DND-41 (cell line): ENCODE results near the gene GLT8D1.

Source experiments
- EZH2 ChIP-seq: IDR thresholded peaks from 3 replicates; pipeline ENCODE4 v1.6.1; 2012; ENCODE audit warnings: borderline replicate concordance, low read depth, mild to moderate bottlenecking, moderate library complexity, low read length, inconsistent platforms; ENCODE audit not compliant: severe bottlenecking
- TF ChIP-seq, protein P1 (sequence below): IDR thresholded peaks from 2 replicates; pipeline ENCODE4 v1.5.1; 2012; ENCODE audit warnings: borderline replicate concordance, low read length, moderate library complexity, mild to moderate bottlenecking; ENCODE audit not compliant: poor library complexity, severe bottlenecking; ENCODE audit errors: extremely low read depth

DNA sequence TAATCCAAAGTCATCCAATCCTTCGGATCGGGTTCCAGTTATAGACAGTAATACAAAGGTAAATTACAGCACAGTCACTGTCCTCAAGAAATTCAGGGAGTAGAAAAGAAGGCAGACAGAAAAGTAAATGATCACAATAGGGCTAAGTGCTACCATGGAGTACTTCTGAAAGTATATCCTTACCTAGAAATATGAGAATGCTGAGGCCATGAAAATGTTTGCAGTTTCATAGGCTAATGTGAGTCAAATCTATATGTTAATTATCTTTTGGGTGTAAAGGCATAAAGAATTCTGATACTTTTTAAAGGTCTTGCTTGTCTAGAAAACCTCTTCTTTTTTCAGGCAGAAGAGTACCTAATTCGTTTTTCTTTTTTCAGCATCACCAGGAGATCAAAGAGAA is 49.7 kb downstream of the GLT8D1 start:
- TF ChIP-seq, protein P1, sequence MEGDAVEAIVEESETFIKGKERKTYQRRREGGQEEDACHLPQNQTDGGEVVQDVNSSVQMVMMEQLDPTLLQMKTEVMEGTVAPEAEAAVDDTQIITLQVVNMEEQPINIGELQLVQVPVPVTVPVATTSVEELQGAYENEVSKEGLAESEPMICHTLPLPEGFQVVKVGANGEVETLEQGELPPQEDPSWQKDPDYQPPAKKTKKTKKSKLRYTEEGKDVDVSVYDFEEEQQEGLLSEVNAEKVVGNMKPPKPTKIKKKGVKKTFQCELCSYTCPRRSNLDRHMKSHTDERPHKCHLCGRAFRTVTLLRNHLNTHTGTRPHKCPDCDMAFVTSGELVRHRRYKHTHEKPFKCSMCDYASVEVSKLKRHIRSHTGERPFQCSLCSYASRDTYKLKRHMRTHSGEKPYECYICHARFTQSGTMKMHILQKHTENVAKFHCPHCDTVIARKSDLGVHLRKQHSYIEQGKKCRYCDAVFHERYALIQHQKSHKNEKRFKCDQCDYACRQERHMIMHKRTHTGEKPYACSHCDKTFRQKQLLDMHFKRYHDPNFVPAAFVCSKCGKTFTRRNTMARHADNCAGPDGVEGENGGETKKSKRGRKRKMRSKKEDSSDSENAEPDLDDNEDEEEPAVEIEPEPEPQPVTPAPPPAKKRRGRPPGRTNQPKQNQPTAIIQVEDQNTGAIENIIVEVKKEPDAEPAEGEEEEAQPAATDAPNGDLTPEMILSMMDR: no peak
- no peak for TF ChIP-seq EZH2
